OCI-LY7 (cell line): ENCODE results near the gene SAP30L. TPM values are rescaled to one million over a fixed set of nuclear protein-coding genes. Genes with fewer than 3 reads are reported as not detected.

Source experiments
- BruUV-seq: library from RNA; stranded (reverse); fragments of 400-500 nt; replicated peaks from 2 replicates; lab custom pipeline; 2021; lab: Mats Ljungman, UMichigan
- CTCF ChIA-PET: fragments of 300-600 bp; sonication (Branson Sonifier 250); formaldehyde crosslinking; loops from one replicate; lab custom pipeline; 2022; ENCODE audit warnings: antibody characterized with exemption; ENCODE audit not compliant: unreplicated experiment; lab: Charles Lee
- POLR2A ChIA-PET: fragments of 300-600 bp; sonication (Branson Sonifier 250); formaldehyde crosslinking; loops from one replicate; lab custom pipeline; 2022; ENCODE audit warnings: antibody characterized with exemption; lab: Charles Lee
- DNase-seq: peaks from one replicate; pipeline ENCODE4 v3.0.0-alpha.2; 2015; ENCODE audit warnings: low spot score
- H2AFZ ChIP-seq: fragments of 200-600 bp; sonication (generic), shearing (Covaris generic); 2 replicates; pipeline ENCODE4 v1.6.1; 2014; ENCODE audit warnings: mild to moderate bottlenecking, antibody characterized with exemption, low read length, moderate library complexity
- H3K27ac ChIP-seq: fragments of 200-600 bp; sonication (generic); 2 replicates; pipeline ENCODE4 v1.5.1; 2014; ENCODE audit warnings: mixed run types, low read depth, mild to moderate bottlenecking, moderate library complexity, low read length, inconsistent platforms; ENCODE audit not compliant: poor library complexity, severe bottlenecking
- H3K36me3 ChIP-seq: fragments of 200-600 bp; sonication (generic); 2 replicates; pipeline ENCODE4 v1.6.1; 2014; ENCODE audit warnings: mild to moderate bottlenecking, antibody characterized with exemption, low read length, moderate library complexity, mixed read lengths; ENCODE audit not compliant: insufficient read depth
- H3K4me1 ChIP-seq: fragments of 200-600 bp; sonication (generic); 2 replicates; pipeline ENCODE4 v1.5.1; 2014; ENCODE audit warnings: mild to moderate bottlenecking, low read length; ENCODE audit not compliant: insufficient read depth, poor library complexity, severe bottlenecking
- H3K4me2 ChIP-seq: fragments of 200-600 bp; sonication (generic); 2 replicates; pipeline ENCODE4 v1.6.1; 2014; ENCODE audit warnings: mild to moderate bottlenecking, low read length
- H3K4me3 ChIP-seq: fragments of 200-600 bp; sonication (generic); 2 replicates; pipeline ENCODE4 v1.5.1; 2014; ENCODE audit warnings: mild to moderate bottlenecking, low read depth, low read length; ENCODE audit not compliant: poor library complexity, severe bottlenecking
- H3K79me2 ChIP-seq: fragments of 200-600 bp; sonication (generic); 2 replicates; pipeline ENCODE4 v1.6.1; 2016; ENCODE audit warnings: low read depth, mild to moderate bottlenecking, low read length, moderate library complexity, mixed read lengths; ENCODE audit not compliant: insufficient read depth
- H3K9me2 ChIP-seq: fragments of 200-600 bp; sonication (generic); 2 replicates; pipeline ENCODE4 v1.6.1; 2016; ENCODE audit warnings: mild to moderate bottlenecking, low read length, mixed read lengths; ENCODE audit not compliant: insufficient read depth
- H3K9me3 ChIP-seq: fragments of 200-600 bp; sonication (generic); 2 replicates; pipeline ENCODE4 v1.6.1; 2014; ENCODE audit warnings: mild to moderate bottlenecking, mixed run types, low read length, mixed read lengths
- H4K20me1 ChIP-seq: fragments of 200-600 bp; sonication (generic); 2 replicates; pipeline ENCODE4 v1.6.1; 2014; ENCODE audit warnings: mild to moderate bottlenecking, antibody characterized with exemption, low read length, moderate library complexity, mixed read lengths; ENCODE audit not compliant: insufficient read depth
- EZH2phosphoT487 ChIP-seq: fragments of 200-600 bp; sonication (generic); IDR thresholded peaks from 2 replicates; pipeline ENCODE4 v1.6.1; 2018; ENCODE audit warnings: low read depth, borderline replicate concordance, mild to moderate bottlenecking, mixed run types, antibody characterized with exemption, low read length, moderate library complexity, mixed read lengths
- intact Hi-C: fragments of 100-400 bp; cut with micrococcal nuclease; formaldehyde crosslinking; loops from one replicate; pipeline ENCODE4 v1.10.0; 2022; ENCODE audit not compliant: unreplicated experiment
- total RNA-seq, 2 experiments: library from RNA; depleted of rRNA in 1 of 2; stranded (reverse); fragments of >200 nt in 1 of 2; shearing (Covaris generic) in 1 of 2; gene quantifications; 2 replicates each; pipeline ENCODE4 v1.2.3, GENCODE V29; 2014 to 2022
- TF ChIP-seq, protein P1 (sequence below): fragments of 200-600 bp; sonication (generic); conservative IDR thresholded peaks from 2 replicates; pipeline ENCODE4 v1.5.1; 2014; ENCODE audit warnings: mild to moderate bottlenecking, antibody characterized with exemption, low read length, moderate library complexity, mixed read lengths

SAP30L gene
- total RNA-seq, 2 experiments from 2014 or later: 37.5 to 38.7 TPM

DNA sequence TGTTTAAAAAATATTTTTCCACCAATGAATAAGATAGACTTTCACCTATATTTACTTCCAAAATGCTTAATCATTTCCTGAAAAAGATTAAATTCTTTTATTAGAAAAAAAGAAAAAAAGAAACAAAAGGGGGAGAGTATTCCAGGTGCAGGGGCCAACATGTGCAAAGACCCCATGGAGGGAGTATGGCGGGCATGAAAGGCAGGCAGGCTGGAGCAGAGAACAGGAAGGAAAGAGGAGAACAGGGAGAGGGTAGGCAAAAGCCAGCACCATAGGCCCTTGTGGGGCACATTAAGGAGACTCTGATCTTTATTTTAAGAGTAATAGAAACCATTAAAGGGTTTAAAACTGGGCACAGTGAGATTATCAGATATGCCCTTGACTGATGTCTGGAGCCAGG lies 16.5 kb upstream of the SAP30L start:
- ChIA-PET POLR2A (interaction anchor here (0.6 to 1.0 kb wide), 2 partner anchors 11 to 43 kb away, joined by 3 to 5 read pairs; no protein-coding TSS in a partner anchor), CTCF (no interaction called here)
- BruUV-seq: no TSS peak
- no peaks in the 10 kb centered on the region for H3K4me1 ChIP-seq
- no peak for TF ChIP-seq EZH2phosphoT487
- TF ChIP-seq, protein P1, sequence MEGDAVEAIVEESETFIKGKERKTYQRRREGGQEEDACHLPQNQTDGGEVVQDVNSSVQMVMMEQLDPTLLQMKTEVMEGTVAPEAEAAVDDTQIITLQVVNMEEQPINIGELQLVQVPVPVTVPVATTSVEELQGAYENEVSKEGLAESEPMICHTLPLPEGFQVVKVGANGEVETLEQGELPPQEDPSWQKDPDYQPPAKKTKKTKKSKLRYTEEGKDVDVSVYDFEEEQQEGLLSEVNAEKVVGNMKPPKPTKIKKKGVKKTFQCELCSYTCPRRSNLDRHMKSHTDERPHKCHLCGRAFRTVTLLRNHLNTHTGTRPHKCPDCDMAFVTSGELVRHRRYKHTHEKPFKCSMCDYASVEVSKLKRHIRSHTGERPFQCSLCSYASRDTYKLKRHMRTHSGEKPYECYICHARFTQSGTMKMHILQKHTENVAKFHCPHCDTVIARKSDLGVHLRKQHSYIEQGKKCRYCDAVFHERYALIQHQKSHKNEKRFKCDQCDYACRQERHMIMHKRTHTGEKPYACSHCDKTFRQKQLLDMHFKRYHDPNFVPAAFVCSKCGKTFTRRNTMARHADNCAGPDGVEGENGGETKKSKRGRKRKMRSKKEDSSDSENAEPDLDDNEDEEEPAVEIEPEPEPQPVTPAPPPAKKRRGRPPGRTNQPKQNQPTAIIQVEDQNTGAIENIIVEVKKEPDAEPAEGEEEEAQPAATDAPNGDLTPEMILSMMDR: no peak
- H3K4me2 ChIP-seq: no peak overlapping the region
- H2AFZ ChIP-seq: no peak overlapping the region
- no peak for DNase-seq
- intact Hi-C loops: no loop called here
- H3K9me3 ChIP-seq: no peaks in the 10 kb centered on the region
- no peaks in the 10 kb centered on the region for H3K9me2 ChIP-seq
- no peaks in the 10 kb centered on the region for H3K36me3 ChIP-seq
- H4K20me1 ChIP-seq: no peaks in the 10 kb centered on the region
- H3K4me3 ChIP-seq: no peak overlapping the region
- no peak overlapping the region for H3K27ac ChIP-seq
- H3K79me2 ChIP-seq: no peaks in the 10 kb centered on the region

DNA sequence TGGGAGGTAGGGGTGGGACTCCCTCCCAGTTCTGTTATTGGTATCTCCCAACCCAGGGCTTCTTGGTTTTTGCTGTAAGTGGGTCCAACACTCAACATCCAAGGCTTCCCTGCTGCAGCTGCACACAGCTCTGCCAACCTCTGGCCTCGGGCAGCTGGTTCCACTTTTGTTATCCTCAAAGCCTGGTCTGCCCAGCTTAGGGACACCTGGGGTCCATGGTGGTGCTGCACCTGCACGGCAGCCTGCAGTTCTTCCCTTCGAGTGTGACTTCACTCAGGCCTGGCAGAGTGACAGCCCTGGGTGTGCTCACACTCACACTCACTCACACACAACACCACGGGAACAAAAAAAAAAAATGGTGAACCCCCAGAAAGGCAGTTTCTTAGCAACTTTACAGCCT lies 15.3 kb upstream of the SAP30L start:
- Histone ChIP-seq H2AFZ (no peak overlapping the region), H3K27ac (no peak overlapping the region), H3K4me2 (no peak overlapping the region), H3K9me2 (no peaks in the 10 kb centered on the region), H3K4me3 (no peak overlapping the region), H3K4me1 (no peaks in the 10 kb centered on the region), H3K36me3 (peaks cover 8% of the 10 kb centered on the region), H3K79me2 (no peaks in the 10 kb centered on the region), H3K9me3 (no peaks in the 10 kb centered on the region), H4K20me1 (no peaks in the 10 kb centered on the region)
- POLR2A ChIA-PET: interaction anchor here (0.7 kb wide), 1 partner anchor 135 kb away, joined by 3 read pairs; no protein-coding TSS in a partner anchor
- CTCF ChIA-PET: no interaction called here
- peak; percentile 4 for DNase-seq
- no peak for TF ChIP-seq EZH2phosphoT487
- TF ChIP-seq, protein P1: no peak
- BruUV-seq: no TSS peak
- intact Hi-C loops: no loop called here

DNA sequence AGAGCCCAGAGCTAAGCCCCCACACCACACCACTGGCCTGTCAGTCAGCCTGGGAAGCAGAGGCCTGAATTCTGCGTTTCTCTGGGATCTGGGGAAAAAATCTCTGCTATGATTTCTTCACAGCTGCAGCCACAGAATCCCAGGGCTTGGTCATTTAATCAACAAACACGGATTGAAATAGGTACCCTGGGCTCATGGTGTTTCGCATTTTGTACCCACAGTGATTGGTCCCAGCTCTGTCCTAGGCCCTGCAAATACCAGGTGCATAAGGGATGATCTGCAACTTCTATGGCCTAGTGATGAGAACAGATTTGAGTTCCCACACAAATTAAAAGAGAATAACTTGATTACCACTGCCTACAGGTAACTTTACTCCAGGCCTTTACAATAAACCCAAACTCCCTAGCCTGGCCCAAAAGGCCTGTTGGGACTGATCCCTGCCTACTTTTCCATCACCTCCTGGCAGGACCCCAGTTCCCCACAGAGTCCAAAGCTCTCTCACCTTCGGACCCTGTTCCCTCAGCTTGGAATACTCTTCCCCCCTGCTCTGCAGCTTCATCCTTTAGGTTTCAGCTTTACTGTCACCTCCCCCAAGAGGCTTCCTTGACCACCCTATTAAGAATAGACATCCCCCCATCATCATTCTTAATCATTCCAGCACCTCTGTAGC lies 14.7 kb upstream of the SAP30L start:
- POLR2A ChIA-PET: no interaction called here

More for the DNA sequence above, 14.7 kb upstream of the SAP30L start:
- Histone ChIP-seq H3K27ac (no peak overlapping the region), H3K36me3 (peaks cover 13% of the 10 kb centered on the region), H3K4me2 (no peak overlapping the region), H4K20me1 (no peaks in the 10 kb centered on the region), H3K4me3 (no peak overlapping the region), H3K79me2 (no peaks in the 10 kb centered on the region), H2AFZ (no peak overlapping the region), H3K9me2 (no peaks in the 10 kb centered on the region), H3K9me3 (no peaks in the 10 kb centered on the region), H3K4me1 (no peaks in the 10 kb centered on the region)
- intact Hi-C loops: no loop called here
- no peak for DNase-seq
- CTCF ChIA-PET: interaction anchor here (0.7 kb wide), 1 partner anchor 107 kb away, joined by 3 read pairs; no protein-coding TSS in a partner anchor
- no peak for TF ChIP-seq EZH2phosphoT487
- TF ChIP-seq, protein P1: no peak
- BruUV-seq: no TSS peak
